GM18858 (cell line): ENCODE results near the gene SPATA16.
"Not testable (repeated sequence)": the region's sequence is repeated elsewhere in the genome, so short reads cannot be mapped to it uniquely, and the experiment has no call there.

Source experiments
- ATAC-seq: cut with Tn5 transposase; IDR thresholded peaks from one replicate; pipeline ENCODE4 v1.9.1; 2021; ENCODE audit not compliant: unreplicated experiment

The SPATA16 gene

GRCh38 chr3:173006006-173006405 lies 135.0 kb downstream of the SPATA16 start:
- no peak for ATAC-seq

- no peak for ATAC-seq
Observed at GRCh38 chr3:173004681-173005080, 136.4 kb downstream of the SPATA16 start.

GRCh38 chr3:173003956-173004355 lies 137.1 kb downstream of the SPATA16 start:
- ATAC-seq, result no peak

GRCh38 chr3:173003471-173003870 lies 137.6 kb downstream of the SPATA16 start:
- no peak for ATAC-seq

- no peak for ATAC-seq
Observed at GRCh38 chr3:173001622-173002021, 139.4 kb downstream of the SPATA16 start.

- ATAC-seq, result no peak
Observed at GRCh38 chr3:173000553-173000952, 140.5 kb downstream of the SPATA16 start.

- no peak for ATAC-seq
Observed at GRCh38 chr3:172993412-172993811, 147.6 kb downstream of the SPATA16 start.

- no peak for ATAC-seq
Observed at GRCh38 chr3:172991424-172991996, 149.5 kb downstream of the SPATA16 start.

GRCh38 chr3:172989373-172989772 lies 151.7 kb downstream of the SPATA16 start:
- no peak for ATAC-seq

GRCh38 chr3:172987273-172987672 lies 153.8 kb downstream of the SPATA16 start:
- no peak for ATAC-seq

GRCh38 chr3:172984914-172985313 lies 156.1 kb downstream of the SPATA16 start:
- ATAC-seq, result no peak

- no peak for ATAC-seq
Observed at GRCh38 chr3:172982736-172983364, 158.2 kb downstream of the SPATA16 start.

GRCh38 chr3:172981407-172981983 lies 159.5 kb downstream of the SPATA16 start:
- no peak for ATAC-seq

- ATAC-seq, result no peak
Observed at GRCh38 chr3:172980849-172981248, 160.2 kb downstream of the SPATA16 start.

GRCh38 chr3:172977696-172978095 lies 163.3 kb downstream of the SPATA16 start:
- no peak for ATAC-seq

- no peak for ATAC-seq
Observed at GRCh38 chr3:172974969-172975368, 166.1 kb downstream of the SPATA16 start.

- ATAC-seq, result no peak
Observed at GRCh38 chr3:172973799-172974198, 167.2 kb downstream of the SPATA16 start.

GRCh38 chr3:172972717-172973116 lies 168.3 kb downstream of the SPATA16 start:
- no peak for ATAC-seq

- no peak for ATAC-seq
Observed at GRCh38 chr3:172972067-172972466, 169.0 kb downstream of the SPATA16 start.

- no peak for ATAC-seq
Observed at GRCh38 chr3:172968646-172969045, 172.4 kb downstream of the SPATA16 start.

- ATAC-seq, result no peak
Observed at GRCh38 chr3:172965256-172965655, 175.8 kb downstream of the SPATA16 start.

- ATAC-seq, result not testable (repeated sequence)
Observed at GRCh38 chr3:172960626-172961182, 180.3 kb downstream of the SPATA16 start.
